Measurements from ENCODE around the gene ZNF608.

- TF ChIP-seq CTCF (IDR thresholded peaks at IDR 0.05), result no peak
- no peak for TF ChIP-seq POLR2AphosphoS5 (IDR thresholded peaks at IDR 0.05)
Measured at GRCh38 chr5:124760608-124761007, 14.2 kb upstream of the ZNF608 start.

All from gastroesophageal sphincter (tissue), 3 donors.